SIG-M5 treated with dmso at 0.1 percent for 504 hours (cell line): ENCODE measurements around the gene HS3ST6.
"Not testable (repeated sequence)": the region's sequence is repeated elsewhere in the genome, so short reads cannot be mapped to it uniquely, and the experiment has no call there.

Source experiments
- DNase-seq: peaks from one replicate; lab custom pipeline; 2025; ENCODE audit not compliant: unreplicated experiment; lab: John Stamatoyannopoulos, UW

Gene HS3ST6

GRCh38 chr16:1929105-1929504 lies 10.9 kb upstream of the HS3ST6 start:
- no peak for DNase-seq

- no peak for DNase-seq
These were observed 8.1 kb upstream of the HS3ST6 start for GRCh38 chr16:1926271-1926670.

- no peak for DNase-seq
These were observed 5.9 kb upstream of the HS3ST6 start for GRCh38 chr16:1924095-1924494.

- peak; percentile 8 for DNase-seq
These were observed 5.3 kb upstream of the HS3ST6 start for GRCh38 chr16:1923299-1924034.

GRCh38 chr16:1922357-1922756 lies 4.1 kb upstream of the HS3ST6 start:
- DNase-seq = no peak

- peak; percentile 48 for DNase-seq
These were observed 2.5 kb upstream of the HS3ST6 start for GRCh38 chr16:1920727-1921171.

- DNase-seq = not testable (repeated sequence)
These were observed 1.9 kb upstream of the HS3ST6 start for GRCh38 chr16:1920122-1920521.

GRCh38 chr16:1919327-1919998 lies 1.2 kb upstream of the HS3ST6 start:
- DNase-seq = no peak

- DNase-seq = no peak
These were observed 407 bp downstream of the HS3ST6 start for GRCh38 chr16:1917665-1918350.

GRCh38 chr16:1917056-1917664 lies 1.1 kb downstream of the HS3ST6 start:
- DNase-seq = no peak

GRCh38 chr16:1916640-1916990 lies 1.6 kb downstream of the HS3ST6 start:
- no peak for DNase-seq

GRCh38 chr16:1915732-1916639 lies 2.2 kb downstream of the HS3ST6 start:
- no peak for DNase-seq

GRCh38 chr16:1914988-1915387 lies 3.2 kb downstream of the HS3ST6 start:
- no peak for DNase-seq

- no peak for DNase-seq
These were observed 4.1 kb downstream of the HS3ST6 start for GRCh38 chr16:1914084-1914608.

GRCh38 chr16:1913327-1914083 lies 4.7 kb downstream of the HS3ST6 start:
- DNase-seq = peak; percentile 16

GRCh38 chr16:1912215-1912543 lies 6.0 kb downstream of the HS3ST6 start:
- no peak for DNase-seq

GRCh38 chr16:1911467-1912214 lies 6.6 kb downstream of the HS3ST6 start:
- no peak for DNase-seq

- DNase-seq = no peak
These were observed 8.5 kb downstream of the HS3ST6 start for GRCh38 chr16:1909561-1910231.

- DNase-seq = no peak
These were observed 9.2 kb downstream of the HS3ST6 start for GRCh38 chr16:1908983-1909382.
